GM20431 (cell line): Measurements from ENCODE around the gene UNC5CL.

Source experiments
- in situ Hi-C: fragments of 300-500 bp; cut with MseI, MboI; formaldehyde crosslinking; loops from one replicate; pipeline ENCODE4 v1.15.0; 2020; ENCODE audit warnings: low sequenced_read_pairs; ENCODE audit not compliant: unreplicated experiment

The UNC5CL gene

GRCh38 chr6:40983752-40984151 is 55.3 kb downstream of the UNC5CL start:
- in situ Hi-C loops: no loop called here

GRCh38 chr6:40982917-40983316 is 56.1 kb downstream of the UNC5CL start:
- in situ Hi-C loops: no loop called here

GRCh38 chr6:40978687-40979289 is 60.2 kb downstream of the UNC5CL start:
- in situ Hi-C loops: no loop called here

GRCh38 chr6:40977695-40978094 is 61.3 kb downstream of the UNC5CL start:
- in situ Hi-C loops: no loop called here

GRCh38 chr6:40977085-40977484 is 61.9 kb downstream of the UNC5CL start:
- in situ Hi-C loops: no loop called here
